ENCODE data around the gene ARL6IP5. TPM values are rescaled to one million over a fixed set of nuclear protein-coding genes. Genes with fewer than 3 reads are reported as not detected.

Gene ARL6IP5
- total RNA-seq, 2 donors from 2014 or later, result 77.8 to 156 TPM

DNA sequence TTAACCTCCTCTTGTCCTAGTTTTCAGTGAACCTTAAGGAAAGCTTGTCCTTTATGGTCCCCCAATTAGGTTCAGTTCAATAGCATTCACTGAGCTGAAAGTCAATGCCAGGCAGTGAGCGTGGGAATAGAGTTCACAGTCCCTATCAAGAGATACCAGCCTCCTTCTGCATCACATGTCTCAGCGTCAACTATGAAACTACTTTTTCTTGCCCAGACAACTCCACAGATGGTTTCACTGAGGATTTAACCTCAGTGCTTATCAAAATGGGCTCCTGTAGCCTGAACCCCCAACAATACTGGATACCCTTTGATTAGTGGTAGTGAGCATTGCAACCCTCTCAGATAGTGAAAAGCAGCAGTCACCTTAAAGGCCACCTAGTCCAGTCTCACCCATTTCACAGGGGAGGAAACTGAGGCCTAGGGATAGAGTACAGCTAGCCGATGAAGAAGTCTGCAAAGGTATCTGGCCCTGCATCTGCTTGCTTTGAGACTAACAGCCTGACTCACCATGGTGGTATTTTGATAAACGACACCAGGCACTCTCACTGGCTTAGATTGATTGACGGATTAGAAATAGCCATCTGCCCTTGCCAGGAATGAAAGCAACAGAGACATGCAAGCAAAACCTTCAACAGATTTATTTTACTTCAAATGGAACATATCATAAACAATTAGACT is 3.0 kb upstream of the ARL6IP5 start:
- intact Hi-C loops (cut with DNase I), result no loop called here
- Histone ChIP-seq H3K36me3 (no peaks in the 10 kb centered on the region), H3K4me1 (peaks cover 18% of the 10 kb centered on the region), H3K4me3 (no peak overlapping the region), H3K27ac (peak overlapping the region; percentile 95), H3K9ac (ENCODE audit: low read depth in 2 of 2, low read length in 2 of 2) (peak overlapping the region in 1 of 2 donors; percentile 13), H3K27me3 (no peaks in the 10 kb centered on the region), H3K9me3 (no peaks in the 10 kb centered on the region)
- TF ChIP-seq, protein P1, sequence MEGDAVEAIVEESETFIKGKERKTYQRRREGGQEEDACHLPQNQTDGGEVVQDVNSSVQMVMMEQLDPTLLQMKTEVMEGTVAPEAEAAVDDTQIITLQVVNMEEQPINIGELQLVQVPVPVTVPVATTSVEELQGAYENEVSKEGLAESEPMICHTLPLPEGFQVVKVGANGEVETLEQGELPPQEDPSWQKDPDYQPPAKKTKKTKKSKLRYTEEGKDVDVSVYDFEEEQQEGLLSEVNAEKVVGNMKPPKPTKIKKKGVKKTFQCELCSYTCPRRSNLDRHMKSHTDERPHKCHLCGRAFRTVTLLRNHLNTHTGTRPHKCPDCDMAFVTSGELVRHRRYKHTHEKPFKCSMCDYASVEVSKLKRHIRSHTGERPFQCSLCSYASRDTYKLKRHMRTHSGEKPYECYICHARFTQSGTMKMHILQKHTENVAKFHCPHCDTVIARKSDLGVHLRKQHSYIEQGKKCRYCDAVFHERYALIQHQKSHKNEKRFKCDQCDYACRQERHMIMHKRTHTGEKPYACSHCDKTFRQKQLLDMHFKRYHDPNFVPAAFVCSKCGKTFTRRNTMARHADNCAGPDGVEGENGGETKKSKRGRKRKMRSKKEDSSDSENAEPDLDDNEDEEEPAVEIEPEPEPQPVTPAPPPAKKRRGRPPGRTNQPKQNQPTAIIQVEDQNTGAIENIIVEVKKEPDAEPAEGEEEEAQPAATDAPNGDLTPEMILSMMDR (IDR thresholded peaks at IDR 0.05), result no peak
- no peak for DNase-seq

DNA sequence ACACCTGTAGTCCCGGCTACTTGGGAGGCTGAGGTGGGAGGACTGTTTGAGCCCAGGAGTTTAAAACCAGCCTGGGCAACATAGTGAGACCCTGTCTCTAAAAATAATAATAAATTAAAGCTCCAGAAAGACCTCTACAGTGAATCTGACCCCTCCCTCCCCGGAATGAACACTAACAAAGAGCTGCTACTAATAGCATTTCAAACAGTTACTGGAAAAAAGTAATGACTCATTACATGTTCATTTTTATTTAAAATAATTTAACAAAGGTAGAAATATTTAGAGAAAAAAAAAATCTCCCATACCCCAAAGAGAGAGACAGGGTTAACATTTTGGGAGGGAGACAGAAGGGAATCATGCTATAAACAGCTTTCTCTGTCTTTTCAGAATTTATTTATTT is 2.4 kb upstream of the ARL6IP5 start:
- intact Hi-C loops (cut with DNase I), result no loop called here
- TF ChIP-seq, protein P1 (IDR thresholded peaks at IDR 0.05), result no peak
- no peak overlapping the region for H3K4me3 ChIP-seq
- peak overlapping the region; percentile 95 for H3K27ac ChIP-seq
- no peak overlapping the region for H3K9ac ChIP-seq (ENCODE audit: low read depth in 2 of 2, low read length in 2 of 2)
- no peaks in the 10 kb centered on the region for H3K36me3 ChIP-seq
- H3K27me3 ChIP-seq, result no peaks in the 10 kb centered on the region
- no peaks in the 10 kb centered on the region for H3K9me3 ChIP-seq
- DNase-seq, result no peak
- peaks cover 18% of the 10 kb centered on the region for H3K4me1 ChIP-seq

DNA sequence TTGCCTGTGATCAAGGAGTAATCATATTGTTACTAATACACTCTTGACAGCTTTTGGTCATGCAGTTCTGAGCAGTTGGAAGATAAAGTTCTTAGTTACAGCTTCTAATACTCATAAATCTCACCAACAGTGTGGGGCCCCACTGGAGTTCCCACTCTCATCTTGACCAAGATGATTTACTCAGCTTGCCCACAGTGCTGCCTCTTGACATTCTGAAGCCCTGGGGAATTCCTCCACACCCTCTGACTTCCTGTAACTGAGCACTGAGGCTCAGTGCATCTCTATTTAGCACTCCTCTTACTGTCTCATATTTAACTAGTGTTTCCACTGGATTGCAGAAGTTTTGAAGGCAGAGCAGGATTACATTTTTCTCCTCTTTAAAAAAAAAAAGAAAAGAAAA is 1.9 kb upstream of the ARL6IP5 start:
- no peaks in the 10 kb centered on the region for H3K36me3 ChIP-seq

DNA sequence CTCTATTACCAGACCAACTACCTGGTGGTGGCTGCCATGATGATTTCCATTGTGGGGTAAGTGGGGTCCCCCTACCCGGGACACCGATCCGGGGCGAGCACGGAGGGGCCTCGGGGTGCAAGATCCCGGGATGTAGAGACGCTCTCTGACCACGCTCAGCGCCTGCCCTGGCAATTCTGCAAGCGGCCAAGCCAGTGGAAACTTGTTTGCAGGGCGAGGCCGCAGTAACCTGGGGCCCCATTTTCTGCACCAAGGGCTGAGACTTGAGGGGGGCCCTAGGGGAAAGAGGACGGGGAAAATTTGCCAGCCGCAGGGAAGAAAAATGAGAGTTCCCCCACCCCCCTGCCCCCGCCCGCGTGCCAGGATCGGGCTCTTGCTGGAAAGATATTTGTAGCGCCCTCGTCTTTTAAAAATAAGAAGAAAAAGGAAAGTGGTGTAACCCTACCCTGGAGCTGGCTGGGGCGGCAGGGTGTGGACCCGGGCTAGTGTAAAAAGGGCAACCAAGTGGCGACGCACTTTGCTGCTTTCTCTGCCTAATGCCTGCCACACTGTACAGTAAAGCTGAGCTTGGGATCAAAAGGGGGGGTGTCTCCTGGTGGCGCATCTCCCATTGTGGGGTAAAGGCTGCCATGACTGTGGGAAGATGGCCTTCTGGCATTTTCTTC is 563 bp downstream of the ARL6IP5 start:
- TF ChIP-seq, protein P1 (IDR thresholded peaks at IDR 0.05), result no peak
- H3K9ac ChIP-seq (ENCODE audit: low read depth in 2 of 2, low read length in 2 of 2), result peak overlapping the region; percentile 91 to 94
- H3K27me3 ChIP-seq, result no peaks in the 10 kb centered on the region
- peak; percentile 53 for DNase-seq
- no peaks in the 10 kb centered on the region for H3K36me3 ChIP-seq
- no peaks in the 10 kb centered on the region for H3K9me3 ChIP-seq
- H3K4me3 ChIP-seq, result peak overlapping the region; percentile 68
- peaks cover 20% of the 10 kb centered on the region for H3K4me1 ChIP-seq
- H3K27ac ChIP-seq, result peak overlapping the region; percentile 95
- intact Hi-C loops (cut with DNase I), result no loop called here

More for the DNA sequence above, 1.9 kb upstream of the ARL6IP5 start:
- TF ChIP-seq, protein P1 (IDR thresholded peaks at IDR 0.05), result no peak
- Histone ChIP-seq H3K27ac (peak overlapping the region; percentile 95), H3K9ac (ENCODE audit: low read depth in 2 of 2, low read length in 2 of 2) (peak overlapping the region in 1 of 2 donors; percentile 19), H3K4me1 (peaks cover 18% of the 10 kb centered on the region), H3K27me3 (no peaks in the 10 kb centered on the region), H3K9me3 (no peaks in the 10 kb centered on the region), H3K4me3 (no peak overlapping the region)
- peak; percentile 53 for DNase-seq
- intact Hi-C loops (cut with DNase I), result no loop called here

DNA sequence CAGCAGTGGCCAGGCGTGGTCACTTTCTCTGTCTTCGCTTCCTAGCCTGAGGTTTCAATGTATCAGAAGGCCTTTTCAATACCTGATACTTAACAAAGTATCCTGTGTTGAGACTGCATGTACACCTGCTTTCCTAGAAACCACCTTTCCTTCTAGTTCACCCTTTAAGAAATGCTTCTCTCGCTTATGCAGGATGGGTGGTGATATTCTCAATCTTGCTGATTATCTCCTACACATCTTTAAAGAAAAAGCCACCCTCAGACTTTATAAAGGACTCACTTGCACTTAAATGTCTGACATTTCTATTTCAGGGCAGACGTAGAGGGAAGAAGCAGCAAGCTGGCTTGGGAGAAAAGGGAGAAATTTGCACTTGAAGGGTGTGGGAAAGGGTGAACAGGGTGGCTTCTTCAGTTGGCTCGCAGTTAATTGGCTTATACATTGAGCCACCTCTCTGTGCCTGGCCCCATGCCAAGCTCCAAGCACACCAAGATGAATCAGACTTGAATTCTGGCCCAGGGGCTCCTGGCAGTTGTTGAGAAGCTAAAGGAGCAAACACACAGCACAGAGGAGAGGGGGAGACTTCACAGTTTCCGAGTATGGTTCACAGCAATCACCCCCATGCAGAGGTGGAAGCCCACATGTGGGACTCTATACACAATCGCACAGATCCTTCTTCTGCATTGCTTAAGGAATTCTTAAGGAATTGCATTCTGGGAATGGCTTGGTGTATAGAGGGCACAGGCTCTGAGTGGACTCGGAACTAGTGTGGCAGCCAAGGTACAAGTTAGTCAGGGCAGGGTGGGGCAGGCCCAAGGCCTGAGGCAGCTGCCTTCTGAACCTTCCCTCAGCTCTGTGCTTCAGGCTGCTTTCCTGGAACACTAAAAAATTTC is 1.3 kb downstream of the ARL6IP5 start:
- peak overlapping the region; percentile 95 for H3K27ac ChIP-seq
- intact Hi-C loops (cut with DNase I), result no loop called here
- H3K27me3 ChIP-seq, result no peaks in the 10 kb centered on the region
- peak overlapping the region; percentile 68 for H3K4me3 ChIP-seq
- peak; percentile 94 for DNase-seq
- TF ChIP-seq, protein P1 (IDR thresholded peaks at IDR 0.05), result no peak
- H3K9me3 ChIP-seq, result no peaks in the 10 kb centered on the region
- H3K36me3 ChIP-seq, result no peaks in the 10 kb centered on the region
- peaks cover 20% of the 10 kb centered on the region for H3K4me1 ChIP-seq
- H3K9ac ChIP-seq (ENCODE audit: low read depth in 2 of 2, low read length in 2 of 2), result peak overlapping the region; percentile 91 to 94
